HG02973 (cell line): ENCODE data around the gene CCDC88C.
A peak's percentile ranks its signal among the peaks of the same experiment; 100 is the strongest.

ENCODE experiments used
- ATAC-seq: cut with Tn5 transposase; IDR thresholded peaks from one replicate; pipeline ENCODE4 v1.9.1; 2021; ENCODE audit warnings: moderate library complexity; ENCODE audit not compliant: unreplicated experiment

The CCDC88C gene

GRCh38 chr14:91367173-91368171 is 50.1 kb downstream of the CCDC88C start:
- ATAC-seq, result peak; percentile 78

- no peak for ATAC-seq
These were observed 50.9 kb downstream of the CCDC88C start for GRCh38 chr14:91366749-91367148.

GRCh38 chr14:91365552-91365951 is 52.1 kb downstream of the CCDC88C start:
- ATAC-seq, result no peak

- no peak for ATAC-seq
These were observed 52.9 kb downstream of the CCDC88C start for GRCh38 chr14:91364524-91365270.

GRCh38 chr14:91363776-91364523 is 53.7 kb downstream of the CCDC88C start:
- peak; percentile 47 for ATAC-seq

- no peak for ATAC-seq
These were observed 56.3 kb downstream of the CCDC88C start for GRCh38 chr14:91361233-91361811.

GRCh38 chr14:91360490-91361232 is 57.0 kb downstream of the CCDC88C start:
- no peak for ATAC-seq

GRCh38 chr14:91358654-91359220 is 58.9 kb downstream of the CCDC88C start:
- ATAC-seq, result no peak

- no peak for ATAC-seq
These were observed 59.6 kb downstream of the CCDC88C start for GRCh38 chr14:91358025-91358319.

GRCh38 chr14:91357272-91358024 is 60.2 kb downstream of the CCDC88C start:
- no peak for ATAC-seq

GRCh38 chr14:91356181-91356763 is 61.3 kb downstream of the CCDC88C start:
- no peak for ATAC-seq

- ATAC-seq, result no peak
These were observed 62.5 kb downstream of the CCDC88C start for GRCh38 chr14:91354979-91355685.

- no peak for ATAC-seq
These were observed 63.3 kb downstream of the CCDC88C start for GRCh38 chr14:91354221-91354916.

- ATAC-seq, result no peak
These were observed 64.6 kb downstream of the CCDC88C start for GRCh38 chr14:91352728-91353692.

- ATAC-seq, result no peak
These were observed 65.6 kb downstream of the CCDC88C start for GRCh38 chr14:91352053-91352452.

- ATAC-seq, result no peak
These were observed 66.1 kb downstream of the CCDC88C start for GRCh38 chr14:91351512-91351862.
